HG02840 (cell line): ENCODE results near the gene RREB1.

Experiments used
- ATAC-seq: cut with Tn5 transposase; IDR thresholded peaks from one replicate; pipeline ENCODE4 v1.9.1; 2021; ENCODE audit warnings: mild to moderate bottlenecking, moderate library complexity, moderate number of reproducible peaks; ENCODE audit not compliant: unreplicated experiment, low FRiP score

Gene RREB1

DNA sequence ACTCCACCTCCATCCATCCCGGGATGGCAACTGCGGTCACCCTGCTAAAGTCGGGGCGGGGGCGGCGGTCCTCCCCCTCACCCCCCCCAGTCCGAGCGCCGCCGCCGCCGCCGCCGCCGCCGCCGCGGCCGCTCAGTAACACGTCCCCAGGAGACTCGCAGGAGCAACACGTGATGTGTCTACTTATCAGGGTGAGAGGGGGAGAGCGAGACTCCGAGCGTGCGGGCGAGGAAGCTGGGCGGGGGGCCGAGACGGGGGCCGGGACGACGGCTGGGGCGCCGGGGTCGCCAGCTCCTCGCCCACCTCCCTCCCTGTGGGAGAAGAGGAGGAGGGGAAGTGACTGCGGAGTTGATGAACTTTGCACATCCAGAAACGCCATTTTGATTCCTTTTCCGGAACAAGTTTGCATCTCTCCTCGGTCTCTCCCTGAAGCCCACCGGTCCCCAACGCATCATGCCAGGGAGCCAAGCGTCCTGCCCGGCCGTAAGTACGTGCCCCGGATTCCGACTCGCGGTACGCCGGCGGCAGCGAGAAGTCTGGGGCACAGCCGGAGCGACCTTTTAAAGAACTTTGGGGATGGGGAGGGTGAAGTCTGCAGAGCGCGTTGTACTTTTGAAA, at the start of gene RREB1:
Gene RREB1, plus strand, starts transcription at position 384 of the 618 bp plus-strand sequence. CDS start 73,951 bp downstream, outside the sequence.
- peak; percentile 55 for ATAC-seq

GRCh38 chr6:7058250-7058923, 49.4 kb upstream of the RREB1 start:
- ATAC-seq: no peak

DNA sequence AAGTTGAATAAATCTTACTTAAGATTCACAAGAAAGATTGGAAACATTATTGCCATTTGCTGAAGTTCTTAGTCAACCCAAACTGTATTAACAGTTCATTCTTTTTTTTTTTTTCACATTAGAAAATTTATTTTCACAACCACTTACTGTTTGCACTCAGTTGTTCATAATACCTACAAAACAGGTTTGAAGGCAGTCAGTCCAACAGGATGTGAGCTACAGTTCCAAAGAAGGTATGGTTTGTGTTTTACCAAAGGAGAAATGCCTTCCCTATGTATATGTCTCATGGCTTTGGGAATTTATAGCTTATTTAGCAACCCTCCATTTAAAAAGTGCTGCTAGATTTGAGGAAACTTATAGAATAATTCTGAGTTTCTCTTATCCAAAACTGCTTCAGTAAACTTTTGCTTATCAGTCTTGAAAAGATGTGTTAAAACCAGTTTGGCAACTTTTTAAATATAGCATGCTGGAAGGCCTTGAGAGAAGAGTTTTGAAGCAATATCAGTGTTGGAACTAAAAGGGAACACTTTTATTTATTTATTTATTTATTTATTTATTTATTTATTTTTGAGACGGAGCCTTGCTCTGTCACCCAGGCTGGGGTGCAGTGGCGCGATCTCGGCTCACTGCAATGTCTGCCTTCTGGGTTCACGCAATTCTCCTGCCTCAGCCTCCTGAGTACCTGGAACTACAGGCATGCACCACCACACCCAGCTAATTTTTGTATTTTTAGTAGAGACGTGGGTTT, 46.8 kb upstream of the RREB1 start:
- ATAC-seq: no peak

- no peak for ATAC-seq
Observed at GRCh38 chr6:7062451-7063162, 45.2 kb upstream of the RREB1 start.

DNA sequence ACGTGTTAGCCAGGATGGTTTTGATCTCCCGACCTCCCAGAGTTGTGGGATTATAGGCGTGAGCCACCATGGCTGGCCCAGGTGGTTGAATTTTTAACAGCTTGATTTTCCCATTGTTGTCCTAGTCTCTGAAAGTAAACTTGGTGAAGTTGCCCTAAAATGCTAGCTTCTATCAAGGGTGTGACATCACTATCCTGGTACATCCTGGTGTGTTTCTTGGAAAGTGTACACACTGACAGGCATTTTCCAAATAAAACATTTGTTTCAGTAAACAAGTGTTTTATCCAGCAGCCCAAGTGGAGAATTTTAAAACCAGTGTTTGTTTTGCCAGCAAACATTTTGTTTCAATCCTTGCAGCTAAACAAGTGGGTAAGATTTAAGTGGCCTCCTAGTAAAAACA, 40.5 kb upstream of the RREB1 start:
- ATAC-seq: no peak

DNA sequence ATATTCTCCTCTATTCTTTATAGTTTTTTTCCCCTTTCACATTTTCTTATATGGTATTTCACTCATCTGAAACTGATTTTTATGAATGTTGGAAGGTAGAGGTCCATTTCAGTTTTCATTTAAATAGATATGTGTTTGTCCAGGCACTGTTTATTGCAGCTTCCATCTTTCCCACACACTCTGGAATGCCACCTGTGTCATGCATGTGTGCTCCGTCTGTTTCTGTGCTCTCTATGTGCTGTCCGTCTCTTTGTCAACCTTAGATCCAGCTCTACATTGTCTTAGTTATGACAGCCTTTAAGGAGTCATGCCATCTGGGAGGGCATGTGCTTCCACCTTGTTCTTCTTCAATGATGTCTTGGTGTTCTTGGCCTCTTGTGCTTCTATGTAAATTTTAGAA, 36.4 kb upstream of the RREB1 start:
- no peak for ATAC-seq

- ATAC-seq: no peak
Observed at GRCh38 chr6:7073082-7073820, 34.5 kb upstream of the RREB1 start.

GRCh38 chr6:7073821-7074525, 33.8 kb upstream of the RREB1 start:
- peak; percentile 97 for ATAC-seq

- ATAC-seq: no peak
Observed at GRCh38 chr6:7074870-7075269, 32.9 kb upstream of the RREB1 start.

- ATAC-seq: no peak
Observed at GRCh38 chr6:7075341-7076000, 32.3 kb upstream of the RREB1 start.

DNA sequence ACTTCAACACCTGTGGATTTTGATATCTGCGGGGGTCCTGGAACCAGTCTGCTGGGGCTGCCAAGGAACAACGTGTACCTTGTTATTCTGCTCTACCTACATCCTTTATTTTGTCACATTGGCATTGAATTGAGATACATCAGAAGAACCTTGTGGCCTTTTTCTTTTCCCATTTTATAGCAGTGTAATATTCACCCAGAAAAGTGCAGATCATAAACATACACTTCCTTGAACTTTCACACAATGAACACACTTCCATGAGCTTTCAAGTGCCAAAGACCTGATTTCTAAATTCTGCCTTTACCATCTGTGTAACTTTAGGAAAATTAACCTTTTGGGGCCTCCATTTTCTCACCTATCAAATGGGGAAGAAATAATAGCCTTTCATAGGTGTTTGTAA, 29.9 kb upstream of the RREB1 start:
- ATAC-seq: no peak

DNA sequence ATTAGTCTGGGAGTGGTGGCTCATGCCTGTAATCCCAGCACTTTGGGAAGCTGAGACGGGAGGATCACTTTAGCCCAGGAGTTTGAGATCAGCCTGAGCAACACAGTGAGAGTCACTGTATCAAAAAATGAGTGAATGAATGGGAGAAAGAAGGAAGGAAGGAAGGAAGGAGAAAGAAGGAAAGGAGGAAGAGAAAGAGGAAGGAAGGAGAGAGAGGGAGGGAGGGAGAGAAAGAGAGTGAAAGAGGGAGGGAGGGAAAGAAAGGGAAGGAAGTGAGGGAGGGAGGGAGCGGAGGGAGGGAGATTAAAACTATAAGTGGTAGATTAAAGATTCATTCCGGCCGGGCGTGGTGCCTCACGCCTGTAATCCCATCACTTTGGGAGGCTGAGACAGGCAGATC, 28.9 kb upstream of the RREB1 start:
- ATAC-seq: no peak

DNA sequence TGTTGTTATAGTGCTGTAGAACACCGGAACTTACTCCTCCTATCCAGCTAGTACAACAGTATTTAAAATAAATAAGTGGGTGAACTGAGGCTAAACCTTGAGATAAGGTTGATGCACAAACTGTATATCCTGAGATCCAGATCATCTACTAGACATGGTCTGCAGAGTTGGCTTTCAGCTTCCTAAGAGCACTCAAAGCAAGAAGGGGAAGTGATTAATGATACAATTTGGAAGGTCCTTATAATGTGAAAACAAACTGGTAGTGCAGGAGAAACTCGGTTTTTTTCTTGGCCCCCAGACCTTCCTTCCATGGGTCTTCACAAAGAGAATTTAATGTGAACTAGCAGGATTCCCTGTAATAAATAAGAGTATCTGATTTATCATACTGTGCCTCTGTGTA, 27.4 kb upstream of the RREB1 start:
- ATAC-seq: no peak

- no peak for ATAC-seq
Observed at GRCh38 chr6:7085911-7086310, 21.9 kb upstream of the RREB1 start.

DNA sequence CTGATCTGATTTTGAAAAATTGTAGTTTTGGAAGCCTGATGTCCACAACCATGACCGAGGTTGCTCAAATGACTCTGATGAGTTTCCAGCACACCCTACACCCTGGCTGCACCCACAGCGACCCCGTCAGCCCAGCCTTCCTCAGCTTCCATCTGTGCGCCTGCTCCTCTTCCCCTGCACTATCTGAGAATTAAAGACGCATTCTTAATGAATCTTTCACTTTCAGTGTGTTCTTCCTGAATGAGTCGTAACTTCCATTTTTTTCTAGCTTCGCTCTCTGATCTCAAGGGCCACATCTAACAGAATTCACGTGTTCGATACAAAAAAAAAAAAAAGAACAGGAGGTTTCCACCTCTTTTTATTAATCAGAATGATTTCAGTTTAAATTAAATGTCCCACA, 21.3 kb upstream of the RREB1 start:
- peak; percentile 52 for ATAC-seq

DNA sequence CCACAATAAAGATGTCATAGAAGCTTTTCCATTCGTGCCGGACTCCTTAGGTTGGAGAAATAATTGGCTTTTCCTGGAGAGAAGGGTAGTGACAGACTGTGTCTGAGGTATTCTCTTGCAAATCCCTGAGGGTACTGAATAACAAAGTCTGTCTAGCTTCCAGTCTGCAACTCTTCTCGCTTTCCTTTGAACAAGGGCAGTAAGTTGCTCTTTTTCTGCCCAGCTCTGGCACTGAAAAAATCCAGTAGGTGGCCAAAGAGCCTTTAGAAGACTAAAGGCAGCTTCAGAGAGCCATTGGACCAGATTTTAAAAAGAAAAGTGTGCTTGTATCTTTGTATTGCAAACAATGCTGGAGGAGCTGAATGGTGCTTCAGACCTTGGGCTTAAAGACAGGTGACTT, 20.7 kb upstream of the RREB1 start:
- no peak for ATAC-seq

- no peak for ATAC-seq
Observed at GRCh38 chr6:7087491-7087979, 20.2 kb upstream of the RREB1 start.

- no peak for ATAC-seq
Observed at GRCh38 chr6:7088076-7088742, 19.6 kb upstream of the RREB1 start.

DNA sequence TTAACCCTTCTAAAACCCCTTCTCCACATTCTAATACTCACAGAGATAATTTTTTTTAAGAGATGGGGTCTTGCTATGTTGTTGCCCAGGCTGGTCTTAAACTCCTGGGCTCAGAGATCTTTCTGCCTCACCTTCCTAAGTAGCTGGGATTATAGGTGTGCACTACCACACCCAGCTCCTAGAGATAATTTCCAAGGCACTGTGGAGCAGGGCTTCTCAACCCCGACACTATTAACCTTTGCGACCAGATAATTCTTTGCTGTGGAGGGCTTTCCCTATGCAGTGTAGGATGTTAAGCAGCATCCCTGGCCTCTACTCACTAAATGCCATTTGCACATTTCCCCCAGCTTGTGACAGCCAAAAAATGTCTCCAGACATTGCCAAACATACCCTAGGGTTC, 8.8 kb upstream of the RREB1 start:
- no peak for ATAC-seq
